NCI-H1694 treated with DMSO at 0.1 percent for 48 hours (cell line): ENCODE results near the gene PFKFB2.

Experiments used
- DNase-seq: peaks from one replicate; lab custom pipeline; 2025; lab: John Stamatoyannopoulos, UW

PFKFB2 gene

GRCh38 chr1:207089627-207090355 is 36.7 kb downstream of the PFKFB2 start:
- DNase-seq: no peak

GRCh38 chr1:207091200-207091908 is 38.3 kb downstream of the PFKFB2 start:
- DNase-seq: no peak

GRCh38 chr1:207093944-207094343 is 40.9 kb downstream of the PFKFB2 start:
- DNase-seq: no peak

- no peak for DNase-seq
These were observed 44.8 kb downstream of the PFKFB2 start for GRCh38 chr1:207097871-207098324.

GRCh38 chr1:207101720-207102119 is 48.6 kb downstream of the PFKFB2 start:
- DNase-seq: no peak

- no peak for DNase-seq
These were observed 49.1 kb downstream of the PFKFB2 start for GRCh38 chr1:207102146-207102545.

- no peak for DNase-seq
These were observed 49.6 kb downstream of the PFKFB2 start for GRCh38 chr1:207102659-207103058.

GRCh38 chr1:207103892-207104373 is 50.9 kb downstream of the PFKFB2 start, which contains the start of gene C4BPA:
C4BPA (plus strand) TSS chr1:207104233; CDS start chr1:207113026, 8,793 bp downstream.
- DNase-seq: no peak

- DNase-seq: no peak
These were observed 55.9 kb downstream of the PFKFB2 start for GRCh38 chr1:207109004-207109403.

- no peak for DNase-seq
These were observed 59.7 kb downstream of the PFKFB2 start for GRCh38 chr1:207112616-207113296.

- no peak for DNase-seq
These were observed 62.2 kb downstream of the PFKFB2 start for GRCh38 chr1:207115269-207115668.

- no peak for DNase-seq
These were observed 71.3 kb downstream of the PFKFB2 start for GRCh38 chr1:207124389-207124788.

- no peak for DNase-seq
These were observed 75.4 kb downstream of the PFKFB2 start for GRCh38 chr1:207128336-207128921.

GRCh38 chr1:207129053-207129452 is 76.0 kb downstream of the PFKFB2 start:
- no peak for DNase-seq
